Stimulated activated effector memory CD8-positive, alpha-beta T cell treated with anti-CD3 and anti-CD28 coated beads, Interleukin-12 subunit alpha, Interleukin-12 subunit beta, amount 100 ng/mL, for 72 hours (primary cell): ENCODE results near the gene USP17L12.
A peak's percentile ranks its signal among the peaks of the same experiment; 100 is the strongest.
"Not testable (repeated sequence)": the region's sequence is repeated elsewhere in the genome, so short reads cannot be mapped to it uniquely, and the experiment has no call there.

Experiments used
- ATAC-seq: fragments of 150-1000 bp; cut with Tn5 transposase; 2 replicates; pipeline ENCODE4 v1.10.0; 2021
- DNase-seq, 2 donors: peaks; one replicate each; pipeline ENCODE4 v3.0.0; 2021 to 2022; ENCODE audit warnings: low spot score in 2 of 2
- H3K27ac Mint-ChIP-seq: one replicate; pipeline ENCODE4 v1.8.0; 2022; ENCODE audit warnings: mild to moderate bottlenecking, mixed read lengths
- H3K36me3 Mint-ChIP-seq: one replicate; pipeline ENCODE4 v1.8.0; 2022; ENCODE audit warnings: mild to moderate bottlenecking, mixed read lengths
- H3K4me1 Mint-ChIP-seq: one replicate; pipeline ENCODE4 v1.8.0; 2022; ENCODE audit warnings: mixed read lengths
- H3K4me3 Mint-ChIP-seq: one replicate; pipeline ENCODE4 v1.8.0; 2022; ENCODE audit warnings: mild to moderate bottlenecking, mixed read lengths
- H3K9me3 Mint-ChIP-seq: one replicate; pipeline ENCODE4 v1.8.0; 2022; ENCODE audit warnings: mixed read lengths

The USP17L12 gene, protein sequence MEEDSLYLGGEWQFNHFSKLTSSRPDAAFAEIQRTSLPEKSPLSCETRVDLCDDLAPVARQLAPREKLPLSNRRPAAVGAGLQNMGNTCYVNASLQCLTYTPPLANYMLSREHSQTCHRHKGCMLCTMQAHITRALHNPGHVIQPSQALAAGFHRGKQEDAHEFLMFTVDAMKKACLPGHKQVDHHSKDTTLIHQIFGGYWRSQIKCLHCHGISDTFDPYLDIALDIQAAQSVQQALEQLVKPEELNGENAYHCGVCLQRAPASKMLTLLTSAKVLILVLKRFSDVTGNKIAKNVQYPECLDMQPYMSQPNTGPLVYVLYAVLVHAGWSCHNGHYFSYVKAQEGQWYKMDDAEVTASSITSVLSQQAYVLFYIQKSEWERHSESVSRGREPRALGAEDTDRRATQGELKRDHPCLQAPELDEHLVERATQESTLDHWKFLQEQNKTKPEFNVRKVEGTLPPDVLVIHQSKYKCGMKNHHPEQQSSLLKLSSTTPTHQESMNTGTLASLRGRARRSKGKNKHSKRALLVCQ

GRCh38 chr4:9219852-9220251 is at the start of gene USP17L12:
TSS of gene USP17L12 (plus strand) at chr4:9220152. CDS start at chr4:9220152, 0 bp downstream.
- not testable (repeated sequence) for H3K4me1 Mint-ChIP-seq

GRCh38 chr4:9210357-9210756 is 9.6 kb upstream of the USP17L12 start, which contains the start of gene USP17L10:
TSS of gene USP17L10 (plus strand) at chr4:9210657. CDS start at chr4:9210657, 0 bp downstream.
- not testable (repeated sequence) for H3K36me3 Mint-ChIP-seq, H3K27ac Mint-ChIP-seq, H3K4me1 Mint-ChIP-seq, ATAC-seq, H3K9me3 Mint-ChIP-seq, DNase-seq, H3K4me3 Mint-ChIP-seq

More at GRCh38 chr4:9219852-9220251, at the start of gene USP17L12:
- not testable (repeated sequence) for H3K27ac Mint-ChIP-seq, ATAC-seq, H3K36me3 Mint-ChIP-seq, H3K9me3 Mint-ChIP-seq, H3K4me3 Mint-ChIP-seq, DNase-seq

DNA sequence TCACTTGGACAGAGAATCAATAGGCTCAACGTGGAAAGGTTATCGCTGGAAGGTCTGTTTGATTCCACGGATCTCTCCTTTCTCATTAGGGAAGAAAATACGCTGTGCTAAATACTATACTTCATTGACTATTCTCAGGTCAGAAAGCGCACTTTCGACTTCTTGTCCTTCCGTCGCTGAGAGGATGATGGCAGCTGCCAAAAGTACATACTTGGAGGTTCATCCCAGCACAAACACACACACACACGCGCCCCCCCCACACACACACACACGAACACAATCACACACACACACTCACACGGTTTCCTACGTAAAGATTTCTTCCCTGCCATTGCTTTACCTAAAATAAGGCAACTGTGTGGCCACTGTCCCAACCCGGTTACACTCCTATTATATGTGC is 5.3 kb upstream of the USP17L12 start:
- peak in 1 of 2 donors; percentile 20 for DNase-seq
- H3K4me3 Mint-ChIP-seq, ATAC-seq, H3K27ac Mint-ChIP-seq, H3K9me3 Mint-ChIP-seq, H3K4me1 Mint-ChIP-seq, H3K36me3 Mint-ChIP-seq: not testable (repeated sequence)

DNA sequence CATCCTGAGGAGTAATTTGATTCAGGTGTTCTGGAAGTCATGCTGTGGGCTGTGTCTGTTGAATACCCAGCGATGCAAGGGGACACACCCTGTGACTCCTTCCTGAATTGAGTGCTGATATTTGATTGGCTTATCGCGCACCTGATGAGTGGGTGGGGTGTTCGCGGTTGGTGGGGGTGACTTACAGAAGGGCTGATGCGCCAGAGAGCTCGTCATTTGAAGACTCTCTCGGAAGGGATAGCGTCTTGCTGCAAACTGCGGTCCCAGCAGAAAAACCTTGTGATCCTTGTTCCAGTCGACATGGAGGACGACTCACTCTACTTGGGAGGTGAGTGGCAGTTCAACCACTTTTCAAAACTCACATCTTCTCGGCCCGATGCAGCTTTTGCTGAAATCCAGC is 4.8 kb upstream of the USP17L12 start, which contains the start of gene USP17L11:
Gene USP17L11, plus strand, starts transcription at position 301 of the 400 bp plus-strand sequence. Its CDS starts 0 bp downstream, at position 301.
- not testable (repeated sequence) for H3K27ac Mint-ChIP-seq, H3K36me3 Mint-ChIP-seq, ATAC-seq, H3K4me1 Mint-ChIP-seq, H3K4me3 Mint-ChIP-seq, H3K9me3 Mint-ChIP-seq, DNase-seq

- ATAC-seq, DNase-seq, H3K4me1 Mint-ChIP-seq, H3K4me3 Mint-ChIP-seq, H3K27ac Mint-ChIP-seq, H3K9me3 Mint-ChIP-seq, H3K36me3 Mint-ChIP-seq: not testable (repeated sequence)
Observed at GRCh38 chr4:9224596-9224995, 4.6 kb downstream of the USP17L12 start, which contains the start of gene USP17L13. TSS of gene USP17L13 (plus strand) at chr4:9224896. CDS start at chr4:9224896, 0 bp downstream.

DNA sequence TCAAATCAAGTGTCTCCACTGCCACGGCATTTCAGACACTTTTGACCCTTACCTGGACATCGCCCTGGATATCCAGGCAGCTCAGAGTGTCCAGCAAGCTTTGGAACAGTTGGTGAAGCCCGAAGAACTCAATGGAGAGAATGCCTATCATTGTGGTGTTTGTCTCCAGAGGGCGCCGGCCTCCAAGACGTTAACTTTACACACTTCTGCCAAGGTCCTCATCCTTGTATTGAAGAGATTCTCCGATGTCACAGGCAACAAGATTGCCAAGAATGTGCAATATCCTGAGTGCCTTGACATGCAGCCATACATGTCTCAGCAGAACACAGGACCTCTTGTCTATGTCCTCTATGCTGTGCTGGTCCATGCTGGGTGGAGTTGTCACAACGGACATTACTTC is 10.3 kb downstream of the USP17L12 start:
- not testable (repeated sequence) for H3K9me3 Mint-ChIP-seq, ATAC-seq, H3K27ac Mint-ChIP-seq, H3K36me3 Mint-ChIP-seq, H3K4me3 Mint-ChIP-seq, H3K4me1 Mint-ChIP-seq
- DNase-seq, result peak in 1 of 2 donors; percentile 33

DNA sequence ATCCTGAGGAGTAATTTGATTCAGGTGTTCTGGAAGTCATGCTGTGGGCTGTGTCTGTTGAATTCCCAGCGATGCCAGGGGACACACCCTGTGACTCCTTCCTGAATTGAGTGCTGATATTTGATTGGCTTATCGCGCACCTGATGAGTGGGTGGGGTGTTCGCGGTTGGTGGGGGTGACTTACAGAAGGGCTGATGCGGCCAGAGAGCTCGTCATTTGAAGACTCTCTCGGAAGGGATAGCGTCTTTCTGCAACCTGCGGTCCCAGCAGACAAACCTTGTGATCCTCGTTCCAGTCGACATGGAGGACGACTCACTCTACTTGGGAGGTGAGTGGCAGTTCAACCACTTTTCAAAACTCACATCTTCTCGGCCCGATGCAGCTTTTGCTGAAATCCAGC is 14.1 kb downstream of the USP17L12 start, which contains the start of gene USP17L15:
Gene USP17L15, plus strand, starts transcription at position 301 of the 400 bp plus-strand sequence. Its CDS starts 0 bp downstream, at position 301.
- not testable (repeated sequence) for ATAC-seq, H3K4me3 Mint-ChIP-seq, H3K4me1 Mint-ChIP-seq, H3K27ac Mint-ChIP-seq, DNase-seq, H3K36me3 Mint-ChIP-seq, H3K9me3 Mint-ChIP-seq

GRCh38 chr4:9238461-9238860 is 18.5 kb downstream of the USP17L12 start:
- not testable (repeated sequence) for ATAC-seq, H3K4me1 Mint-ChIP-seq, H3K4me3 Mint-ChIP-seq, H3K27ac Mint-ChIP-seq, H3K9me3 Mint-ChIP-seq, DNase-seq, H3K36me3 Mint-ChIP-seq

GRCh38 chr4:9243579-9243978 is 23.6 kb downstream of the USP17L12 start, which contains the start of gene USP17L17:
TSS of gene USP17L17 (plus strand) at chr4:9243879. CDS start at chr4:9243879, 0 bp downstream.
- not testable (repeated sequence) for ATAC-seq, H3K27ac Mint-ChIP-seq, H3K4me1 Mint-ChIP-seq, DNase-seq, H3K4me3 Mint-ChIP-seq, H3K36me3 Mint-ChIP-seq, H3K9me3 Mint-ChIP-seq

- not testable (repeated sequence) for ATAC-seq, H3K4me1 Mint-ChIP-seq, H3K4me3 Mint-ChIP-seq, H3K27ac Mint-ChIP-seq, H3K9me3 Mint-ChIP-seq, H3K36me3 Mint-ChIP-seq
- DNase-seq, result peak in 1 of 2 donors; percentile 36
Observed at GRCh38 chr4:9247953-9248680, 28.2 kb downstream of the USP17L12 start, which contains the start of gene USP17L18. TSS of gene USP17L18 (plus strand) at chr4:9248630. CDS start at chr4:9248630, 0 bp downstream.

GRCh38 chr4:9253078-9253477 is 33.1 kb downstream of the USP17L12 start, which contains the start of gene USP17L19:
TSS of gene USP17L19 (plus strand) at chr4:9253378. CDS start at chr4:9253378, 0 bp downstream.
- H3K4me3 Mint-ChIP-seq, H3K27ac Mint-ChIP-seq, H3K9me3 Mint-ChIP-seq, H3K36me3 Mint-ChIP-seq, H3K4me1 Mint-ChIP-seq, DNase-seq, ATAC-seq: not testable (repeated sequence)

GRCh38 chr4:9257824-9258223 is 37.9 kb downstream of the USP17L12 start, which contains the start of gene USP17L20:
TSS of gene USP17L20 (plus strand) at chr4:9258124. CDS start at chr4:9258124, 0 bp downstream.
- not testable (repeated sequence) for H3K27ac Mint-ChIP-seq, H3K4me3 Mint-ChIP-seq, DNase-seq, H3K4me1 Mint-ChIP-seq, ATAC-seq, H3K36me3 Mint-ChIP-seq, H3K9me3 Mint-ChIP-seq

DNA sequence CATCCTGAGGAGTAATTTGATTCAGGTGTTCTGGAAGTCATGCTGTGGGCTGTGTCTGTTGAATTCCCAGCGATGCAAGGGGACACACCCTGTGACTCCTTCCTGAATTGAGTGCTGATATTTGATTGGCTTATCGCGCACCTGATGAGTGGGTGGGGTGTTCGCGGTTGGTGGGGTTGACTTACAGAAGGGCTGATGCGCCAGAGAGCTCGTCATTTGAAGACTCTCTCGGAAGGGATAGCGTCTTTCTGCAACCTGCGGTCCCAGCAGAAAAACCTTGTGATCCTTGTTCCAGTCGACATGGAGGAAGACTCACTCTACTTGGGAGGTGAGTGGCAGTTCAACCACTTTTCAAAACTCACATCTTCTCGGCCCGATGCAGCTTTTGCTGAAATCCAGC is 42.6 kb downstream of the USP17L12 start, which contains the start of gene USP17L21:
Gene USP17L21, plus strand, starts transcription at position 301 of the 400 bp plus-strand sequence. Its CDS starts 0 bp downstream, at position 301.
- H3K27ac Mint-ChIP-seq, ATAC-seq, H3K9me3 Mint-ChIP-seq, H3K36me3 Mint-ChIP-seq, H3K4me3 Mint-ChIP-seq, H3K4me1 Mint-ChIP-seq, DNase-seq: not testable (repeated sequence)

GRCh38 chr4:9267319-9267718 is 47.4 kb downstream of the USP17L12 start, which contains the start of gene USP17L22:
TSS of gene USP17L22 (plus strand) at chr4:9267619. CDS start at chr4:9267619, 0 bp downstream.
- ATAC-seq, H3K36me3 Mint-ChIP-seq, H3K9me3 Mint-ChIP-seq, DNase-seq, H3K4me1 Mint-ChIP-seq, H3K27ac Mint-ChIP-seq, H3K4me3 Mint-ChIP-seq: not testable (repeated sequence)
